ENCODE data around the gene LDAH. TPM values are rescaled to one million over a fixed set of nuclear protein-coding genes. Genes with fewer than 3 reads are reported as not detected.

The LDAH gene
- total RNA-seq, 4 donors from 2014 or later, result 7.4 to 14.5 (median 13.5) TPM

DNA sequence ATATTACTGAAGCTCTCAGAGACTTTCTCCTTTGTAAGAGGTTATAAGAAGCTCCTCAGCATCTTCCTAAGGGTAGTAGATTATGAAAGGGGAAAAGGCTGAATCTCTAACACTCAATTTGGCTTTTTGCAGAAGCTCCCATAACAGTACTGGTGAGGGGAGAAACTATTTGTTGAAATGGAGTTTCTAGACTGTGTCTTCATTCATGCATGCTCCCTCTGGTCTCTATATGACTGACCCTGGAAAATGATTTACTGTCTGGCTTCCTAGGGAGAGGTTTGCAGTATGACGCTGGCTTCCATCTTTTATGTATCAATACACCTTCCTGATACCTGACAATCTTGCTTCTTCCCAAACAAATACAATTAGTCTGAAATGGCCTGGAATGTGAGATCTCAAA lies 63.9 kb downstream of the LDAH start:
- TF ChIP-seq POLR2A (IDR thresholded peaks at IDR 0.05), result no peak
- TF ChIP-seq, protein P1, sequence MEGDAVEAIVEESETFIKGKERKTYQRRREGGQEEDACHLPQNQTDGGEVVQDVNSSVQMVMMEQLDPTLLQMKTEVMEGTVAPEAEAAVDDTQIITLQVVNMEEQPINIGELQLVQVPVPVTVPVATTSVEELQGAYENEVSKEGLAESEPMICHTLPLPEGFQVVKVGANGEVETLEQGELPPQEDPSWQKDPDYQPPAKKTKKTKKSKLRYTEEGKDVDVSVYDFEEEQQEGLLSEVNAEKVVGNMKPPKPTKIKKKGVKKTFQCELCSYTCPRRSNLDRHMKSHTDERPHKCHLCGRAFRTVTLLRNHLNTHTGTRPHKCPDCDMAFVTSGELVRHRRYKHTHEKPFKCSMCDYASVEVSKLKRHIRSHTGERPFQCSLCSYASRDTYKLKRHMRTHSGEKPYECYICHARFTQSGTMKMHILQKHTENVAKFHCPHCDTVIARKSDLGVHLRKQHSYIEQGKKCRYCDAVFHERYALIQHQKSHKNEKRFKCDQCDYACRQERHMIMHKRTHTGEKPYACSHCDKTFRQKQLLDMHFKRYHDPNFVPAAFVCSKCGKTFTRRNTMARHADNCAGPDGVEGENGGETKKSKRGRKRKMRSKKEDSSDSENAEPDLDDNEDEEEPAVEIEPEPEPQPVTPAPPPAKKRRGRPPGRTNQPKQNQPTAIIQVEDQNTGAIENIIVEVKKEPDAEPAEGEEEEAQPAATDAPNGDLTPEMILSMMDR (IDR thresholded peaks at IDR 0.05), result no peak
- Histone ChIP-seq H3K36me3 (peaks cover 0 to 4% (median 0%) of the 10 kb centered on the region in 3 donors), H3K4me3 (no peak overlapping the region), H3K27me3 (no peaks in the 10 kb centered on the region), H3K9me3 (no peaks in the 10 kb centered on the region), H3K4me1 (no peaks in the 10 kb centered on the region), H3K27ac (no peak overlapping the region)
- no peak for DNase-seq

DNA sequence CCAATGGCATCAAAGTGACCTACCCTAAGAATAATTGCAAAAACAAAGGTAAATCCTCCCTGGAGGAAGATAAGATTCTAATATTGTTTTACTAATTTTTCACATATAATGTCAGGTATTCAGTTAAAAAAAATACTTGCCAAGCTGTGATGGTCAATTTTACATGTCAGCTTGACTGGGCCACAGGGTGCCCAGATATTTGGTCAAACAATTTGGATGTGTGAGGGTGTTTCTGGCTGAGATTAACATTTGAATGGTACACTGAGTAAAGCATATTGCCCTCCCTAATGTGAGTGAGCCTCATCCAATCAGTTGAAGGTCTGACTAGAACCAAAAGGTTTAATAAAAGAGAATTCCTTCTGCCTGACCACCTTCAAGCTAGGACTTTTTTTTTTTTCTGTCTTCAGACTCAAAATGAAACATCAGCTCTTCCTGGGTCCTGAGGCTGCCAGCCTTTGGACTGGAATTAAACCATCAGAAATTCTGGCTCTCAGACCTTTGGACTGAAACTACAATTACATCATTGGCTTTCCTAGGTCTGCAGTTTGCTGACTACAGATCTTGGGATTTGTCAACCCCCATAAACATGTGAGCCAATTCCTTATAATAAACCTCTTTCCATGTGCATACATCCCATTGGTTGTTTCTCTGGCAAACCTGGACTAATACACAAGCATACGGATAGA lies 65.4 kb downstream of the LDAH start:
- Histone ChIP-seq H3K27me3 (no peaks in the 10 kb centered on the region), H3K4me3 (no peak overlapping the region), H3K9me3 (no peaks in the 10 kb centered on the region), H3K27ac (no peak overlapping the region), H3K4me1 (no peaks in the 10 kb centered on the region), H3K36me3 (peaks cover 0 to 4% (median 0%) of the 10 kb centered on the region in 3 donors)
- DNase-seq, result no peak
- TF ChIP-seq POLR2A (IDR thresholded peaks at IDR 0.05), result no peak
- TF ChIP-seq, protein P1 (IDR thresholded peaks at IDR 0.05), result no peak

DNA sequence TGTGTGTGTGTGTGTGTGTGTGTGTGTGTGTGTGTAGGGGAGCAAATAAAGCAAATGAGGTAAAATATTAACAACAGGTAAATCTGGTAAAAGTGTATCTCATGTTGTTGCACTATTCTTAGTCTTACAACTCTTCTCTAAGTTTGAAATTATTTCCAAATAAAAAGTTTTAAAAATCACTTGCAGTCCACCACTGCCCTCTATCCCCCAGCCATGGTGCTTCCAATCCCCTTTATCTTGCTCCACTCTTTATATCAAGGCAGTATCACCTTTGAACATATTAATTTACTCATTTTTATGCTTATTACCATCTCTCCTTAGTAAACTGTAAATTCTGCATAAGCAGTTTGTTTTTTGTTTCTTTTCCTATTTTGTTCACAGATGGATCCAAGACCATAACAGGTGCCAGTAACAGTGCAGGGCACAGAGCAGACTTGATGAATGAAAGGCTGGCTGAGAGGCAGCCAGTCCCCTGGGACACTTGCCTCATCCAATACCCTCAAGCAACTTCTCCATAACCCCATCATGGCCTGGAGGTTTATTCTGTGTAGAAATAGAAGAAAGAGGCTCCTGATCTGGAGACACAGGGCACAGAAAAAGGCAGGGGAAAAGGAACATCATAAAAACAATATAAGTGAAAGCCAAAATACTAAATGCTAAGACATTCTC lies 67.6 kb downstream of the LDAH start:
- no peak overlapping the region for H3K4me3 ChIP-seq
- no peaks in the 10 kb centered on the region for H3K27me3 ChIP-seq
- TF ChIP-seq, protein P1 (IDR thresholded peaks at IDR 0.05), result peak in 1 of 6 experiments; percentile 9
- no peak for TF ChIP-seq POLR2A (IDR thresholded peaks at IDR 0.05)
- no peaks in the 10 kb centered on the region for H3K4me1 ChIP-seq
- no peak overlapping the region for H3K27ac ChIP-seq
- H3K9me3 ChIP-seq, result no peaks in the 10 kb centered on the region
- DNase-seq, result no peak
- H3K36me3 ChIP-seq, result no peaks in the 10 kb centered on the region

DNA sequence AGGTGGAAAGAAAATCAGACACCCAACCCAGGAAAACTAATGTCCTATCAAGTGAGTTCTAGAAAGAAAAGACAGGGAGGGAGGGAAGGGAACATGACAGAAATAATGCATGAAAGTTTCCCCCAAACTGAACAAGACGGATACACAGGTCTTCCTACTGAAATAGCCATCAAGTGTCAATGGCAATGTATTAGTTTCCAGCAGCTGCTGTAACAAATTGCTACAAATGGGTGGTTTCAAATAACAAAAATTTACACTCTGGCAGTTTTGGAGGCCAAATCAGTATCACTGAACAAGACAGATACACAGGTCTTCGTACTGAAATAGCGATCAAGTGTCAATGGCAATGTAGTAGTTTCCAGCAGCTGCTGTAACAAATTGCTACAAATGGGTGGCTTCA lies 70.6 kb downstream of the LDAH start:
- H3K9me3 ChIP-seq, result no peaks in the 10 kb centered on the region
- no peaks in the 10 kb centered on the region for H3K36me3 ChIP-seq
- H3K4me3 ChIP-seq, result no peak overlapping the region
- no peaks in the 10 kb centered on the region for H3K27me3 ChIP-seq
- no peaks in the 10 kb centered on the region for H3K4me1 ChIP-seq
- no peak for DNase-seq
- TF ChIP-seq, protein P1 (IDR thresholded peaks at IDR 0.05), result no peak
- no peak for TF ChIP-seq POLR2A (IDR thresholded peaks at IDR 0.05)
- no peak overlapping the region for H3K27ac ChIP-seq

DNA sequence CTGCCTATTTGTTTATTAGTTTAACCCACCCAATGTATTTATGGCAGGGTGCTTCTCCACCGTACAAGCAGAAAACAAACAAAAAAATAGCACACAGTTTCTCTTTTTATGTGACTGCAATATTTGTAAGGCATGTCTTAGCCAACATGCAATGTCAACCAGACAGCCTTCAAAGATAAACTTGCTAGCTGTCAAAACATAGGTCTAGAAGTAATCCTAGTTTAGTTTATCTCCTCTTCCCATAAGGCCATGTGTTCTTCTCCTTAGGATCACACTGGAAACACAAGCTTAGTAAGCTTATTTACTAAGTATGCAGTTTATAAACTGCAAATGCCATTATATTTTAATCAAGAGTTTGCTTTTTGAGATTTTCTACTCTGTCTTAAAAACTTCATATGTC lies 75.6 kb downstream of the LDAH start:
- no peaks in the 10 kb centered on the region for H3K27me3 ChIP-seq
- H3K27ac ChIP-seq, result no peak overlapping the region
- no peak overlapping the region for H3K4me3 ChIP-seq
- no peaks in the 10 kb centered on the region for H3K36me3 ChIP-seq
- TF ChIP-seq, protein P1 (IDR thresholded peaks at IDR 0.05), result no peak
- no peak for TF ChIP-seq POLR2A (IDR thresholded peaks at IDR 0.05)
- H3K9me3 ChIP-seq, result no peaks in the 10 kb centered on the region
- H3K4me1 ChIP-seq, result no peaks in the 10 kb centered on the region
- no peak for DNase-seq
